KBM-7 (cell line): ENCODE measurements around the gene ZNF697.
"Not testable (repeated sequence)": the region's sequence is repeated elsewhere in the genome, so short reads cannot be mapped to it uniquely, and the experiment has no call there.

Experiments
- DNase-seq: peaks from one replicate; pipeline ENCODE4 v3.0.0-alpha.2; 2015
- in situ Hi-C: fragments of 300-500 bp; cut with MboI; formaldehyde crosslinking; loops from 2 replicates; pipeline ENCODE4 v1.14.3; 2020; ENCODE audit warnings: low sequenced_read_pairs, low pct_unique_long_range_greater_than_20kb, mixed read lengths

The ZNF697 gene

DNA sequence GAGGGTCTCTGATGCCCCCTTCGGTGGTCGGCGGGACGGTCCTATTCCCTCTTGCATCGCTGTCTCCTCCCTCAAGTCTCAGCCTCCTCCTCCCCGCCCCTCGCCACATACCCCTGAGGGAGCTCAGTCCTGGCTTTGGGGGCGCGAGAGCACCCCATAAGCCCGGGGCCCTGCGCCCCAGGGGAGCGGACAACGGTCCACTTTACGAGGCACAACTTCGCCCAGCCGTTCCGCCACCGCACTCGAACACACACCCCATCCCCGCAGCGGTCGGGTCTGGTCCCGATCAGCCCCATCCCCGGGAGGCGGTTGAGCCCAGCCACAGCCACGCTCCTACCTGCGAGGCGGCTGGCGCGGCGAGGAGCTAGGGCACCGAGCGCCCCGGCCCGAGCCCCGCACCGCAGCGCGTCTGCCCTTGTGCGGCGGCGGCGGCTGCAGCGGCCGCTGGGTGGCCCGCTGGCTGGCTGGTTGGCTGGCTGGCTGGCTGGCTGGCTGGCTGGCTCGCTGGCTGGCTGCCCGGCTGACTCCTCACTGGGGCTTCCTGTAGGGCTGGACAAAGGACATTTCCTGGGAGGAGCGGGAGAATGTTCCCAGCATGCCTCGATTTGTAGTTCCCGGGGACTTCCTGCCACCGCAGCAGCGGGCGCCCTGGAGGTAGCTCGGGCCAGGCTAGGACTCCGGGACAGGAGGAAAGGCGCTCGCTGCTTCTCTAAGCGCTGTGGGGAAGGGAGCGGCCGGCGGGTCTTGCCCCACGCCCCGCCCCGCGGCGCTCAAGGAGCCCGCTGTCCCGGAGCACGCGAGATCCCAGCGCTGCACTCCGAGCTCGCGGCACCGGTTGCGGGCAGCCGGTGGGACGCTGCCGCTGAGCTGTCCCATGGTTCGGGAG, at the start of gene ZNF697:
Gene ZNF697, minus strand, starts transcription at position 533 of the 886 bp plus-strand sequence. CDS start 22,166 bp downstream, outside the sequence.
- in situ Hi-C loops, result no loop called here

DNA sequence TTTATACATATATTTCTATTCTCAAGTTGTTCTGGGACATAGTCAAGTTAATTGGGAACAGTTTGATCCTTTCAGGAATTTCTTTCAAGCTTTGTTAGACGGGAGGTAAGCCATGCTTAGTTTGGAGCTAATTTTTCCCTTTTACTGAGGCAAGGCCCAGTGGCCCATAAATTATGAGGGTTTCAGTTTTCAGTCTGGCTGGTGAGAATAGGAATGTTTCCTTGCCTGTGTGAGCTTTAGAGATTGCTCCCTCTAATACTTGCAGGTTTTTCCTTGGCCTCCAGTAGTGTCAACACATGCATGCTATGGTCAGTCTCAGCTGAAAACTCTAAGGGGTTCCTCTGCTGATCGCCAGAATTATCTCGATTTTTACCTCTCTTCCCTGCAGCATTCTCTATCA, 49.5 kb upstream of the ZNF697 start:
- no peak for DNase-seq
- in situ Hi-C loops, result no loop called here

More for the DNA sequence above, at the start of gene ZNF697:
- peak; percentile 95 for DNase-seq

DNA sequence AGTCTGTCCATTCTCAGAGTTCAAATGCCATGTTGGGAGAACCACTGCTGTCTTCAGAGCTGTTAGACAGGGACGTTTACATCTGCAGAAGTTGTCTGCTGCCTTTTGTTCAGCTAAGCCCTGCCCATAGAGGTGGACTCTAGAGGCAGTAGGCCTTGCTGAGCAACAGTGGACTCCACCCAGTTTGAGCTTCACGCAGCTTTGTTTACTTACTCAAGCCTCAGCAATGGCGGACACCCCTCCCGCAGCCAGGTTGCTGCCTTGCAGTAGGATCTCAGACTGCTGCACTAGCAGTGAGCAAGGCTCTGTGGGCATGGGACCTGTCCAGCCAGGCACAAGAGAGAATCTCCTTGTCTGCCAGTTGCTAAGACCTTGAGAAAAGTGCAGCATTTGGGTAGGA, 48.8 kb upstream of the ZNF697 start:
- DNase-seq, in situ Hi-C loops: not testable (repeated sequence)

DNA sequence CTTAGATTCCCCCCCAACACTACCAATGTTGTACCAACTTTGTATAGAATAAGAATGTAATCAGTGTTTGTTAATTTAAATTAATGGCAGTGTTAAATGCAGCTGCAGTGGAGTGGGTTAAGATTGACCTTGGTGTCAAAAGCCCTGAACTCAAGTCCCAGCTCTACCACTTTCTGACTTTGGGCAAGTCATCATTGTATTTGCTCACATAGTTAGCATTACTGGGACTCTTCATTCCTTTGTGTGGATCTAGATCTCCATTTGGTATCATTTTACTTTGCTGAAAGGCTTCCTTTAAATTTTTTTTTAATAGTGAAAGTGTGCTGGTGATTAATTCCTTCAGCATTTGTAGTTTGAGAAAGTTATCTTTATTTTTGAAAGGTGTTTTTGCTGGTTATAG, 41.4 kb upstream of the ZNF697 start:
- in situ Hi-C loops, result no loop called here
- no peak for DNase-seq

DNA sequence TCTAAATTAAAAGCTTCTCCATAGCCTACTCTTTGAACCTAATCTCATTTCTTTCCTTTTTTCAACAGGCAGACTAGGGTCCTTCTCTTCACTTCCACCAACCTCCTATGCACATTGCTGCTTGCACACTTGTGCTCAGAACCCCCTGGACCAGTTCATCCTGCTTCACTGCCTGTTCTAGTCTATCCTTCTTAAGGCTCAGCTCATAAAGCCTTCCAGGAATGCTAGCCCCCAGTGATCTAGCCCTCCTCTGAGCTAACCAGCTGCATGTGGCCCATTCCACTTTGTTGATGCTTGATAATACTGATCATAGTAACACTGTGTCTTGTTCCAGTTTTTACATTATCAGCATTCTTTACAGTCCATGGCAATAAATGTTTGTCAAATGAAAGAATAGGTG, 40.7 kb upstream of the ZNF697 start:
- in situ Hi-C loops, result no loop called here
- no peak for DNase-seq

DNA sequence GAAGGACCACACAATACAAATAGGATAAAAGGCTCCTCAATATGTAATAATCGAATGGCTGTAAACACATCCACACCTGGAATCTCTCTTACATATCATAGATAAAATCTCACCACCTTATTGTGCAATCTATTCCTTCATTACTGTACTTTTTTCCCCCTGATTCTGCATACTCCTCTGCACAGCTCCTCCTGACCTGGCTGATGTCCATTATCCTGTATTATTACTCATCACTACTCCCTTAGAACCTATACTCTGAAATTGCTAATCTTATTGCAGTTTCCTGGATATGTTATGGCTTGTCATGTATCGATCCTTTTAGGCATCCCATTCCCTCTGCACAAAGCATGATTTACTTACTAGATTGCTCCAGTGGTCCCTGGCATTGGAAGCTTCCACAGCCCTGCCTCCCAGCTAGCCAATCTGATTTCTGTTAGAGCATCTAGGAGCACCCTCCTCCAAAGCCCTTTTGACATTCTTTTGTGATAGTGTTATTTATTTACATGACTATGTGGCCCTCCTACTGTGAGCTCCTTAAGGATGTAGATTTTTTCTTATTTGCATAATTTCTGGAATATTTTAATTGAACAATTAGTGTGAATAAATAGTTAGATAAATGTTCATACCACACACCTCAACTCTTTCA, 39.5 kb upstream of the ZNF697 start:
- in situ Hi-C loops, result no loop called here
- no peak for DNase-seq

DNA sequence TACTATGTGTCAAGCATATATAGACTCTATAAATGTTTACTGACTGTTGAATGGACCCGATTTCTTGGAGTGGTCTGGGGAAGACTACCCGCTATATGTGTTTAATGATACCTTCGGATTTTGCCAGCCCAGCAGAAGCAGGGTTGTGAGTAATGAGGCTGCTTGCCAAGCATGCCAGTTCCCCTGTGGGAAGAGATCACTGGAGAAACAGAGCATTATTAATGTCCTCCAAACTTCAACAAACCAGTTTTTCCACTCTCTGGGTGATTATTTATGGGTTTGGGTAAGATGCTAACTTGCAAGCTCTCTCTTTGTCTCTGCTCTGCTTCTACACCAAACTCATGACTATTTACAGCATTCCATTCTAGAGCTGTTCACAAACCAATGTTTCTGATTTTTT, 38.6 kb upstream of the ZNF697 start:
- no peak for DNase-seq
- in situ Hi-C loops, result no loop called here

DNA sequence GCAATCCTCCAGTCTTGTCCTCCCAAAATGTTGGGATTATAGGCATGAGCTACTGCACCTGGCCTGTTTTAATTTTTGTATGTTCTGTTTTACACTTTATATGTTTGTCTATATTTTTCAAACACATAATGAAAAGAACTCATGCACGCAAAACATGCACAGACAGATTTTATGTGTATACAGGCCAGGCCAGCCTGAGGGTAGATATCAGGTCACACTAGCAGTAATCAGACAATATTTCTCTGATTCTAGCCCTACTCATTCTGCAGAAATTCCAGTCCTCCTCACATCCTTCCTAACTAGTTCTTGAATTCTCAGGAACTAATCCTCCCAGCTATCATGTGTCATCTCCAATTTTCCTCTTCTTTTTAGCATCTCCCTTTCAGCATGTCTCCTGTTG, 35.8 kb upstream of the ZNF697 start:
- DNase-seq, result no peak
- in situ Hi-C loops, result no loop called here

DNA sequence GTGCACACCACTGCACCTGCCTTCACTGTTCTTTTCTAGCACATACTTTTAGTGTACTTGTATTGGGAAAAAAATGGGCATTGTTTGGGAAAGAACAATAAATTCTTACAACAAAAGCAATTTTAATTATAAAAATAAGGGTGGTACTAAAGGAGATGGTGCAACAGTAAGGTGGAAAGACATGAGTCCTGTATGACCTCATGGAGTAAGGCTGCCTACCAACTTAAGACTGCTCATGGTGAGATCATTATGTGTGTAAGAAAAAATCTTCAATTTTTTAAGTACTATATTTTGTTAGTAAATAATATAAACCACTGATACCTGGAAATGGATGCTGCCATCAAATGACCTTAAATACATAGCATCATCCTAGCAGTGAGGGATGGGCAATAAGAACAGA, 34.1 kb upstream of the ZNF697 start:
- no peak for DNase-seq
- in situ Hi-C loops, result no loop called here

DNA sequence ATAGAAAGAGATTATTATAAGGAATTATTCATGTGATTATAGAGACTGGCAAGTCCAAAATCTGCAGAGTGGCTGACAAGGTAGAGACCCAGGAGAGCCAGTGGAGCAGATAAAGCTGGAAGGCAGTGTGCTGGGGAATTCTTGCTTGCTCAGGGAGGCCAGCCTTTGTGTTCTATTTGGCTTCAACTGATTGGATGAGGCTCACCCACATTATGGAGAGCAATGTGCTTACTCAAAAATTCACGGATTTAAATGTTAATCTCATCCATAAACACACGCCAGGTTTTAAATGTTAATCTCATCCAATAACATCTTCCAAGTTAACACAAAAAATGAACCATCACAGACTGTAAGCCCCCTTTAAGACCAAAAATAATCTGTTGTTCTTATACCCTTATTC, 33.5 kb upstream of the ZNF697 start:
- no peak for DNase-seq
- in situ Hi-C loops, result no loop called here

DNA sequence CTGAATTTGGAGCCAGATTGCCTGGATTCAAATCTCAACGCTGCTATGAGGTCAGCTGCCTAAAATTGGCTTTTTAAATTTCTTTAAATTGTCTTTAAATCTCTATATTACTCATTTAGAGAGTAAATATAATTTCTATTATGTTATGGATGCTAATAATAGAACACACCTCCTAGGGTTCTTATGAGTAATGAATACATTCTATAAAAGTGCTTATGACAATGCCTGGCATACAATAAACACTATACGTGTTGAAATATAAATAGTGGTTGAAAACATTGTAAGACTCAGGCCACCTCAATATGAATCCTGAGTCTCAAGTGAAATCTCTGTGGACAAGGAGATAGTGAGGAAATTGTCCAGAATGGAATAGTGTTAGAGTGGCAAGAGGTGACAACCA, 32.7 kb upstream of the ZNF697 start:
- in situ Hi-C loops, result no loop called here
- DNase-seq, result no peak

DNA sequence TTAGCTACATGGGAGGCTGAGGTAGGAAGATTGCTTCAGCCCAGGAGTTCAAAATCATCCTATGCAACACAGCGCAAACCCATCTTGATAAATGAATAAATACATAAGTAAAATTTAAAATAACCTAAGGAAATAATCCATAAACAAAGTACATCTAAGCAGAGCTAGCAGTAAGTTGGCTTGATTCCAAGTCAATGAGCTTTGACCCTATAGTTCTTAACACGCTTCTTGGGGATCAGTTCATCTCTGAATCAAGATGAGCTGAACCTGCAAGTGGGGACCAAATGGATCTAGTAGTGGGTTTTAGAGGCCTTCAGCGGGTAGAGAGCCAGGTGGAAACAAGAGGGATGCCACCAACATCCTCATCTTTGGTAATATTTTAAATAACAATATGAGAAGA, 32.1 kb upstream of the ZNF697 start:
- in situ Hi-C loops, result no loop called here
- no peak for DNase-seq

DNA sequence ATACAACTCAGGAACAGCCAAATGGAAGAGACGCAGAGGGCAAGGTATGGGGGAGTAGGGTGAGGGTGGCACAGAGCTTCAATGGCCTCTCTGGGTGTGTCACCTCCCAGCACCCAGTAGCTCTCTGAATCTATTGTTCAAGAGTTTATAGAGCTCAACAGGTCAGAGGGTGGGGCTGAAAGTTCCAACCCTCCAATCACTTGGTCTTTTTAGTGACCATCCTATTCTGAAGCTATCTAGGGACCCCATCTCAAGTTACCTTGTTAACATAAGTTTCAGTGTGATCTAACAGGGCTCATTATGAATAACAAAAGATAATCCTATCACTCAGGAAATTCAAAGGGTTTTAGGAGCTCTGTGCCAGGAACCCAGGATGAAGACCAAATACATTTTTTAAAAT, 31.2 kb upstream of the ZNF697 start:
- no peak for DNase-seq
- in situ Hi-C loops, result no loop called here

DNA sequence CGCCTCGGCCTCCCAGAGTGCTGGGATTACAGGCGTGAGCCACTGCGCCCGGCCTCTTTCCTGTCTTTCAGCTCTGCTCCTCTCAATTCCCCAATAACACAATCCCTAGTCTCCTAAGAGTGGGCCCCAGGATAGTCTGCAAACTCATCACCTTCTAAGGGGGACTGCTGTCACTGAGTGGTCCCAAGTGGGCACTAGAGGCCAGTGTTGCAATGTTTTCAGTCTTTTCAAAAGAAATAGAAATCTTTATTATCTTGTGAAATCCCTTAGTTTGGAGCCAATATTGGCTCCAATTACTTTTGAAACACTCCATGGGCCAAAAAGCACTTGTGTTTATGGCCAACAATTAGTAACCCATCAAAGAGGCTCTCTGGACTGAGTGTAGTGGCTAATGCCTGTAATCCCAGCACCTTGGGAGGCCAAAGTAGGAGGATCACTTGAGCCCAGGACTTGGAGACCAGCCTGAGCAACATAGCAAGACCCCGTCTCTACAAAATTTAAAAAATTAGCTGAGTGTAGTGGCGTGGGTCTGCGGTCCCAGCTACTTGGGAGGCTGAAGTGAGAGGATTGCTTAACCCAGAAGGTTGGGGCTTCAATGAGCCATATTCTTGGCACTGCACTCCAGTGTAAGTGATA, 28.6 kb upstream of the ZNF697 start:
- DNase-seq, result no peak
- in situ Hi-C loops, result no loop called here

DNA sequence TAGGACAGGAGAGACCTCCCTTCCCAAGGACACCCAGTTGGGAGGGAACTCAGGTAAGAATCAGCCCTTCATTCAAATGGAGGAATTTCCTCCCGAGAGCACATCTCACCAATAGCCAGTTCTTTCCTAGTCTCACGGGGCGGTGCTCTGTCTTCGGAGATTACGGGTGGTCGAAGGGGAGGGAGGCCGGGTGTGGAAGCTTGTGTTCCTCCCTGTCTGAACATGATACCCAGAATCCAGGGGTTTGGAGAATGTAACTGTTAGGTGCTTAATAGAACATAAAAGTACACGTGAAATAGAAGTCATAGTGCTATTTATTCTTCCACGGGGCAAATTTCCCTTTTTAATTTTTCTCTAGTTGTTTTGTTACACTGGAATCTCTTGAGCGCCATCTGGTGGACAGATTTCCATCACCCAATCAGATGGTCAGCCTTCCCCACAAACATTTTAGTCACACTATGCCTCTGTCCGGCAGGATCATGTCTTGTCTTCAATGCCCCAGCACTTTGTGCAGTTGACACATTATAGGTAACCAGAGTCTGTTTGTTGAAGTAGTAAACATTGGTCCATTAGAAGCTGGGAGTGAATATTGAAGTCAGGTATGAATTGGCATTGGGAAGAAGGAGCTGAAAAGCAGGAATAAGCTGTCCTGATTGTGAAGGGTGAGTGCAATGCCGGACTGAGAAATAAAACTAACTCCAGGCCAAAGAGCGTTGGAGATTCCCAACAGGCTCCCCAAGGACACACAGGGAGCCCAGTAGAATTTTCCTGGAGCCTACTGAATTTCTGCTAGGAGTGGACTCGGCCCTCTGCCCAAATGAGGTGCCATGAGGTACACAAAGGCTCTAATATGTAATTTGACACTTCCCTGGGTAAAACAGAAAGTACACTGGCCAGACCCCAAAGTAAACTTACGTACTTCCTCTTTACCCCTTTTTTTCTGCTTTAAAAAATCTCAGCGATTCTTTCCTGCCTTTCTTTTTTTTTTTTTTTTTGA, 27.6 kb upstream of the ZNF697 start:
- DNase-seq, result peak; percentile 92
- in situ Hi-C loops, result no loop called here

DNA sequence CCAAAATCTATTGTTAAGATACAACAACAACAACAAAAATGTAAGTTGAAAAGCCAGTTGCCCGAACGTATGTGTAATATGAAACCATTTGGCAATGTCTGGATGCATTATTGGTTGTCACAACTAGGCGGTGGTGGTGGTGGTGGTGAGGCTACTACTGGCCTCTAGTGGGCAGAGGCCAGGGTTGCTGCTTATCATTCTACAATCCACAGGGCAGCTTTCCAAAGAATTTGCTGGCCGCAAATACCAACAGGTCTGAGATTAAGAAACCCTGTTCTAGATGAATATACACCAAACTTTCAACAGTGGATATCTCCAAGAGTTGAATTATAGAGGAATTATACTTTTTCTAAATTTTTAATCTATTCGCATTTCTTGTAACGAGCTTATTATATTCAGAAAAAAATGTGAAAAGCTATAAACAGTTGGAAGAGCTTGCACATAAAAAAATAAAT, 26.8 kb upstream of the ZNF697 start:
- in situ Hi-C loops, result no loop called here

DNA sequence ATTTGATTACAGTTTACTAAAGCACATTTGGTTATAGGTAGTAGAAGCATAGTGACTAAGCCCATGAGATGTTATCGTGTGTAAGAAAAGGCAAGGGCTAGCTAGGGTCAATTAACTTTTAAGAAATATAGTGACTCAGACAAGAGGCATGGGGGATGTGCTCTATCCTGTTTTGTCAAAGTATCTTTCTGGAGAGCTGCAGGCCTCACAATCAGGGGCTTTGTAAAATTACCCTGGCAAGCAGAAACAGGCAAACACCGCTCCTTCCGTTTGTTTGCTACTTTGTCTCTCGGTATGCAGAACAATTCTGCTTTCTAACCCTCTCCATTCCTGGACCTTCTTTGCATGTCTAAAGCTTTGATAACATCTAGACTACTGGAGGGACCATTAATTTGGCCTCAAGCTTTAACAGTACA, 26.1 kb upstream of the ZNF697 start:
- DNase-seq, result no peak
- in situ Hi-C loops, result no loop called here

More for the DNA sequence above, 26.8 kb upstream of the ZNF697 start:
- DNase-seq, result no peak

DNA sequence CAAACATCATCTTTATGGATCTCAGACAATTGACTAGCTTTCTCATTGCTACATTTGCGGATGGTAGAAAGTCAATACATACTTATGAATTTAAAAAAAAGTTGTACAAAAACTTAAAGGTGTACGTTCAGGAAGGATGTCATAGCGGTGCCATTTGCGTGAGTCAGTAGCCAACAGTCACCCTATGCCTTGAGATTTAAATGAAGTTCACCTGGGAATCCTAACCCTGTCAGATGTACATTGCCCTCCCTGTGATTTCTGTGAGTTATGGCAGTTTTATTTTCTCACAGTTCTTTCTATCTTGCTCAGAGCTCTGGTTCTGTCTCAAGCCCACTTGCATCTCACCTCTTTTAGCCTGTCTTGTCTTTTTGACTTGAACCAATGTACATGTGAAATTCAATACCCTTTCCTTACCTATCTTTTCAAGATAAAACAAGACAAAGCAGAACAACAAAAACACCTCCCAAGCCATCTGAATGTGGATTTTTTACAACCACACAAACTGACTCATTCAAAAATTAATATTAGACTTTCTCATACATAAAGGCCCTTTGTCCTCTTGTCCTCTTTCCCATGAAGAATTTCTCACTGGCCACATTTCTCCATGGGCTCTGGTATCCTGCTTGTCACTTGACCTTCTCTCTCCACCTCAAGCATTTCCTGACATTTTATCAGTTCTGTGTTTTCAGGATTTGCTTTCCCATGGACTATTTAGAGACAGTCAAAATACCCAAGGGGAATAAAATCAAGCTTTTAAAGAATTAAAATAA, 25.3 kb upstream of the ZNF697 start:
- DNase-seq, result no peak
- in situ Hi-C loops, result no loop called here
